ENCODE results near the gene PDE6C.

PDE6C gene

GRCh38 chr10:93671042-93671441 is 58.7 kb downstream of the PDE6C start:
- H3K4me3 ChIP-seq (ENCODE audit: low read depth, low read length), result no peak overlapping the region
- no peak for DNase-seq (ENCODE audit: low read depth)
- TF ChIP-seq CTCF (IDR thresholded peaks at IDR 0.05; ENCODE audit: control insufficient read depth, extremely low read depth, insufficient read depth), result no peak

- DNase-seq (ENCODE audit: low read depth), result no peak
- no peak overlapping the region for H3K4me3 ChIP-seq (ENCODE audit: low read depth, low read length)
- no peak for TF ChIP-seq CTCF (IDR thresholded peaks at IDR 0.05; ENCODE audit: control insufficient read depth, extremely low read depth, insufficient read depth)
Measured at GRCh38 chr10:93672022-93672678, 59.8 kb downstream of the PDE6C start.

GRCh38 chr10:93672890-93673289 is 60.6 kb downstream of the PDE6C start:
- no peak for DNase-seq (ENCODE audit: low read depth)
- TF ChIP-seq CTCF (IDR thresholded peaks at IDR 0.05; ENCODE audit: control insufficient read depth, extremely low read depth, insufficient read depth), result no peak
- no peak overlapping the region for H3K4me3 ChIP-seq (ENCODE audit: low read depth, low read length)

- H3K4me3 ChIP-seq (ENCODE audit: low read depth, low read length), result no peak overlapping the region
- TF ChIP-seq CTCF (IDR thresholded peaks at IDR 0.05; ENCODE audit: control insufficient read depth, extremely low read depth, insufficient read depth), result no peak
- DNase-seq (ENCODE audit: low read depth), result no peak
Measured at GRCh38 chr10:93673791-93674190, 61.5 kb downstream of the PDE6C start.

GRCh38 chr10:93678386-93678785 is 66.0 kb downstream of the PDE6C start:
- no peak overlapping the region for H3K4me3 ChIP-seq (ENCODE audit: low read depth, low read length)
- no peak for TF ChIP-seq CTCF (IDR thresholded peaks at IDR 0.05; ENCODE audit: control insufficient read depth, extremely low read depth, insufficient read depth)
- no peak for DNase-seq (ENCODE audit: low read depth)

- no peak for TF ChIP-seq CTCF (IDR thresholded peaks at IDR 0.05; ENCODE audit: control insufficient read depth, extremely low read depth, insufficient read depth)
- no peak for DNase-seq (ENCODE audit: low read depth)
- no peak overlapping the region for H3K4me3 ChIP-seq (ENCODE audit: low read depth, low read length)
Measured at GRCh38 chr10:93678805-93679587, 66.7 kb downstream of the PDE6C start.
